HEK293 (cell line): ENCODE results near the gene ZYX.

Experiments
- TCF7L2 ChIP-seq: IDR thresholded peaks from 2 replicates; pipeline ENCODE4 v1.6.1; 2011; ENCODE audit warnings: low read depth, mild to moderate bottlenecking, inconsistent platforms, low read length, moderate library complexity, borderline replicate concordance
- ZBTB7A ChIP-seq: fragments of 450-650 bp; formaldehyde crosslinking; IDR thresholded peaks from 2 replicates; pipeline ENCODE4 v1.5.1; 2016; ENCODE audit warnings: low read depth, missing biosample characterization, missing genetic modification characterization
- ZBTB8A ChIP-seq: fragments of 450-650 bp; formaldehyde crosslinking; IDR thresholded peaks from 2 replicates; pipeline ENCODE4 v1.5.1; 2016; ENCODE audit warnings: missing biosample characterization, missing genetic modification characterization
- ZNF138 ChIP-seq: fragments of 450-650 bp; formaldehyde crosslinking; IDR thresholded peaks from 2 replicates; pipeline ENCODE4 v1.5.1; 2016; ENCODE audit warnings: missing biosample characterization, missing genetic modification characterization, borderline replicate concordance
- ZNF280D ChIP-seq: fragments of 450-650 bp; formaldehyde crosslinking; IDR thresholded peaks from 2 replicates; pipeline ENCODE4 v1.5.1; 2016; ENCODE audit warnings: missing biosample characterization, missing genetic modification characterization
- ZNF423 ChIP-seq: fragments of 450-650 bp; formaldehyde crosslinking; IDR thresholded peaks from 2 replicates; pipeline ENCODE4 v1.5.1; 2016; ENCODE audit warnings: missing biosample characterization, missing genetic modification characterization
- ZNF473 ChIP-seq: fragments of 450-650 bp; formaldehyde crosslinking; IDR thresholded peaks from 2 replicates; pipeline ENCODE4 v1.5.1; 2017; ENCODE audit warnings: missing biosample characterization, missing genetic modification characterization
- ZNF555 ChIP-seq: fragments of 450-650 bp; formaldehyde crosslinking; conservative IDR thresholded peaks from 2 replicates; pipeline ENCODE4 v1.5.1; 2017; ENCODE audit warnings: missing biosample characterization, mild to moderate bottlenecking, missing genetic modification characterization, inconsistent platforms
- ZNF621 ChIP-seq: fragments of 450-650 bp; formaldehyde crosslinking; IDR thresholded peaks from 2 replicates; pipeline ENCODE4 v1.5.1; 2017; ENCODE audit warnings: missing biosample characterization, missing genetic modification characterization
- ZNF623 ChIP-seq: fragments of 450-650 bp; formaldehyde crosslinking; IDR thresholded peaks from 2 replicates; pipeline ENCODE4 v1.5.1; 2016; ENCODE audit warnings: missing biosample characterization, missing genetic modification characterization
- ZNF701 ChIP-seq: fragments of 450-650 bp; formaldehyde crosslinking; IDR thresholded peaks from 2 replicates; pipeline ENCODE4 v1.5.1; 2016; ENCODE audit warnings: missing biosample characterization, missing genetic modification characterization
- TF ChIP-seq, protein P1 (sequence below): fragments of 450-650 bp; formaldehyde crosslinking; IDR thresholded peaks from 2 replicates; pipeline ENCODE4 v1.5.1; 2016; ENCODE audit warnings: missing biosample characterization, missing genetic modification characterization
- TF ChIP-seq, protein P2 (sequence below): fragments of 450-650 bp; formaldehyde crosslinking; optimal IDR thresholded peaks from 2 replicates; pipeline ENCODE3; 2016; ENCODE audit warnings: missing biosample characterization, mild to moderate bottlenecking, missing genetic modification characterization
- TF ChIP-seq, protein P3 (sequence below): fragments of 450-650 bp; formaldehyde crosslinking; IDR thresholded peaks from 2 replicates; pipeline ENCODE4 v1.5.1; 2017; ENCODE audit warnings: missing biosample characterization, missing genetic modification characterization

DNA sequence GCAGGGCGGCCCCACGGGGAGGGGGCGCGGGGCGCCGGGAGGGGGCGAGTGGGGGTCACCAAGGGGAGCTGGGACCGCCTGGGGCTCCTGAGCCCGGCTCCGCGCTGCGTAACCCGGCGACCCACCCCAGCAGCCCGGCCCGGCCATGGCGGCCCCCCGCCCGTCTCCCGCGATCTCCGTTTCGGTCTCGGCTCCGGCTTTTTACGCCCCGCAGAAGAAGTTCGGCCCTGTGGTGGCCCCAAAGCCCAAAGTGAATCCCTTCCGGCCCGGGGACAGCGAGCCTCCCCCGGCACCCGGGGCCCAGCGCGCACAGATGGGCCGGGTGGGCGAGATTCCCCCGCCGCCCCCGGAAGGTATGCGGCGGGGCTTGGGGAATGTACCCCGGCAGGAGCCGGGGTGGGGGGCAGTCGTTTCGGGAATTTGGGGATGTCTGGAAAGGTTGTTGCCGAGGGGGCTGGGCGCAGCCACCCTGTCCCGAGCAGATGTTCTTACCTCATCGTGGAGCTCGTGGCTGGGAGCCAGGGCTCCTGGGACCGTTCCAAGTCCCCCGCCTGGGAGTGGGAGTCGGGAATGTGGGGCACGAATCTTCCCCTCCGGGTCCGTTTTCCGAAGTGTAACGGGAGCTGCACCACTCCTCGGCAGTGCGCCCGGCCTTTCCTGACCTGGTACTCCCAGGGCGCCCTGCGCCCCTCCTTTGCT lies 431 bp downstream of the ZYX start:
- TF ChIP-seq ZNF623 (tag by site-specific recombination) (no peak), ZBTB8A (peak; percentile 68), TCF7L2 (no peak), ZNF473 (tag by site-specific recombination) (no peak), ZNF280D (tag by site-specific recombination) (no peak), ZNF555 (no peak), ZNF423 (tag by site-specific recombination) (no peak), ZNF701 (no peak), ZNF621 (tag by site-specific recombination) (no peak), ZNF138 (tag by site-specific recombination) (no peak), ZBTB7A (tag by site-specific recombination) (no peak)
- TF ChIP-seq, protein P1, sequence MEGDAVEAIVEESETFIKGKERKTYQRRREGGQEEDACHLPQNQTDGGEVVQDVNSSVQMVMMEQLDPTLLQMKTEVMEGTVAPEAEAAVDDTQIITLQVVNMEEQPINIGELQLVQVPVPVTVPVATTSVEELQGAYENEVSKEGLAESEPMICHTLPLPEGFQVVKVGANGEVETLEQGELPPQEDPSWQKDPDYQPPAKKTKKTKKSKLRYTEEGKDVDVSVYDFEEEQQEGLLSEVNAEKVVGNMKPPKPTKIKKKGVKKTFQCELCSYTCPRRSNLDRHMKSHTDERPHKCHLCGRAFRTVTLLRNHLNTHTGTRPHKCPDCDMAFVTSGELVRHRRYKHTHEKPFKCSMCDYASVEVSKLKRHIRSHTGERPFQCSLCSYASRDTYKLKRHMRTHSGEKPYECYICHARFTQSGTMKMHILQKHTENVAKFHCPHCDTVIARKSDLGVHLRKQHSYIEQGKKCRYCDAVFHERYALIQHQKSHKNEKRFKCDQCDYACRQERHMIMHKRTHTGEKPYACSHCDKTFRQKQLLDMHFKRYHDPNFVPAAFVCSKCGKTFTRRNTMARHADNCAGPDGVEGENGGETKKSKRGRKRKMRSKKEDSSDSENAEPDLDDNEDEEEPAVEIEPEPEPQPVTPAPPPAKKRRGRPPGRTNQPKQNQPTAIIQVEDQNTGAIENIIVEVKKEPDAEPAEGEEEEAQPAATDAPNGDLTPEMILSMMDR: no peak
- TF ChIP-seq, protein P2, sequence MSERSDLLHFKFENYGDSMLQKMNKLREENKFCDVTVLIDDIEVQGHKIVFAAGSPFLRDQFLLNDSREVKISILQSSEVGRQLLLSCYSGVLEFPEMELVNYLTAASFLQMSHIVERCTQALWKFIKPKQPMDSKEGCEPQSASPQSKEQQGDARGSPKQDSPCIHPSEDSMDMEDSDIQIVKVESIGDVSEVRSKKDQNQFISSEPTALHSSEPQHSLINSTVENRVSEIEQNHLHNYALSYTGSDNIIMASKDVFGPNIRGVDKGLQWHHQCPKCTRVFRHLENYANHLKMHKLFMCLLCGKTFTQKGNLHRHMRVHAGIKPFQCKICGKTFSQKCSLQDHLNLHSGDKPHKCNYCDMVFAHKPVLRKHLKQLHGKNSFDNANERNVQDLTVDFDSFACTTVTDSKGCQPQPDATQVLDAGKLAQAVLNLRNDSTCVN (tag by site-specific recombination): no peak
- TF ChIP-seq, protein P3, sequence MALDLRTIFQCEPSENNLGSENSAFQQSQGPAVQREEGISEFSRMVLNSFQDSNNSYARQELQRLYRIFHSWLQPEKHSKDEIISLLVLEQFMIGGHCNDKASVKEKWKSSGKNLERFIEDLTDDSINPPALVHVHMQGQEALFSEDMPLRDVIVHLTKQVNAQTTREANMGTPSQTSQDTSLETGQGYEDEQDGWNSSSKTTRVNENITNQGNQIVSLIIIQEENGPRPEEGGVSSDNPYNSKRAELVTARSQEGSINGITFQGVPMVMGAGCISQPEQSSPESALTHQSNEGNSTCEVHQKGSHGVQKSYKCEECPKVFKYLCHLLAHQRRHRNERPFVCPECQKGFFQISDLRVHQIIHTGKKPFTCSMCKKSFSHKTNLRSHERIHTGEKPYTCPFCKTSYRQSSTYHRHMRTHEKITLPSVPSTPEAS: no peak
